Measurements from ENCODE around the gene DNASE1L1. TPM values are rescaled to one million over a fixed set of nuclear protein-coding genes. Genes with fewer than 3 reads are reported as not detected.

Gene DNASE1L1
- total RNA-seq, 1 experiment from 2014 or later: 8.3 TPM

GRCh38 chrX:154419688-154420401, 10.8 kb upstream of the DNASE1L1 start:
- Histone ChIP-seq H3K9me3 (ENCODE audit: low read depth, low read length, poor library complexity, severe bottlenecking) (no peaks in the 10 kb centered on the region), H3K27me3 (replicated peaks; ENCODE audit: insufficient read depth, low read depth, low read length, poor library complexity) (no peaks in the 10 kb centered on the region), H3K36me3 (ENCODE audit: insufficient read depth, low read length, poor library complexity, severe bottlenecking) (no peaks in the 10 kb centered on the region), H3K4me3 (ENCODE audit: low read depth, low read length, poor library complexity, severe bottlenecking) (no peak overlapping the region), H3K27ac (ENCODE audit: low read depth, low read length, poor library complexity, severe bottlenecking) (no peak overlapping the region), H3K4me1 (ENCODE audit: insufficient read depth, low read length, poor library complexity, severe bottlenecking) (no peaks in the 10 kb centered on the region)
- no TSS peak for BruUV-seq (replicated peaks)
- no peak for DNase-seq (ENCODE audit: low spot score)
- ChIA-PET CTCF (no interaction called here), POLR2A (ENCODE audit: low non-redundant PET) (no interaction called here)
- intact Hi-C loops (cut with micrococcal nuclease; ENCODE audit: unreplicated experiment): no loop called here
- TF ChIP-seq CTCF (conservative IDR thresholded peaks at IDR 0.05; ENCODE audit: low read depth, low read length) (no peak), EZH2 (IDR thresholded peaks at IDR 0.05; ENCODE audit: borderline replicate concordance, low read depth, low read length, poor library complexity, severe bottlenecking) (no peak)

- no peak overlapping the region for H3K27ac ChIP-seq (ENCODE audit: low read depth, low read length, poor library complexity, severe bottlenecking)
- no peaks in the 10 kb centered on the region for H3K27me3 ChIP-seq (replicated peaks; ENCODE audit: insufficient read depth, low read depth, low read length, poor library complexity)
- intact Hi-C loops (cut with micrococcal nuclease; ENCODE audit: unreplicated experiment): no loop called here
- no TSS peak for BruUV-seq (replicated peaks)
- TF ChIP-seq EZH2 (IDR thresholded peaks at IDR 0.05; ENCODE audit: borderline replicate concordance, low read depth, low read length, poor library complexity, severe bottlenecking) (no peak), CTCF (conservative IDR thresholded peaks at IDR 0.05; ENCODE audit: low read depth, low read length) (no peak)
- H3K36me3 ChIP-seq (ENCODE audit: insufficient read depth, low read length, poor library complexity, severe bottlenecking): no peaks in the 10 kb centered on the region
- DNase-seq (ENCODE audit: low spot score): no peak
- ChIA-PET CTCF (no interaction called here), POLR2A (ENCODE audit: low non-redundant PET) (no interaction called here)
- H3K9me3 ChIP-seq (ENCODE audit: low read depth, low read length, poor library complexity, severe bottlenecking): no peaks in the 10 kb centered on the region
- no peak overlapping the region for H3K4me3 ChIP-seq (ENCODE audit: low read depth, low read length, poor library complexity, severe bottlenecking)
- no peaks in the 10 kb centered on the region for H3K4me1 ChIP-seq (ENCODE audit: insufficient read depth, low read length, poor library complexity, severe bottlenecking)
Observed at GRCh38 chrX:154419189-154419588, 10.1 kb upstream of the DNASE1L1 start.

GRCh38 chrX:154417157-154417556, 8.1 kb upstream of the DNASE1L1 start:
- no peaks in the 10 kb centered on the region for H3K4me1 ChIP-seq (ENCODE audit: insufficient read depth, low read length, poor library complexity, severe bottlenecking)
- no peaks in the 10 kb centered on the region for H3K27me3 ChIP-seq (replicated peaks; ENCODE audit: insufficient read depth, low read depth, low read length, poor library complexity)
- POLR2A ChIA-PET (ENCODE audit: low non-redundant PET): no interaction called here
- no TSS peak for BruUV-seq (replicated peaks)
- intact Hi-C loops (cut with micrococcal nuclease; ENCODE audit: unreplicated experiment): no loop called here
- no peak for DNase-seq (ENCODE audit: low spot score)
- no peak overlapping the region for H3K27ac ChIP-seq (ENCODE audit: low read depth, low read length, poor library complexity, severe bottlenecking)
- no peak overlapping the region for H3K4me3 ChIP-seq (ENCODE audit: low read depth, low read length, poor library complexity, severe bottlenecking)
- TF ChIP-seq CTCF (conservative IDR thresholded peaks at IDR 0.05; ENCODE audit: low read depth, low read length) (no peak), EZH2 (IDR thresholded peaks at IDR 0.05; ENCODE audit: borderline replicate concordance, low read depth, low read length, poor library complexity, severe bottlenecking) (no peak)
- H3K9me3 ChIP-seq (ENCODE audit: low read depth, low read length, poor library complexity, severe bottlenecking): no peaks in the 10 kb centered on the region
- CTCF ChIA-PET: no interaction called here
- no peaks in the 10 kb centered on the region for H3K36me3 ChIP-seq (ENCODE audit: insufficient read depth, low read length, poor library complexity, severe bottlenecking)

Data from A673 (cell line).